ENCODE results near the gene OPN1SW.
A peak's percentile ranks its signal among the peaks of the same experiment; 100 is the strongest.

The OPN1SW gene

GRCh38 chr7:128795129-128795528 is 19.5 kb upstream of the OPN1SW start:
- DNase-seq (ENCODE audit: low spot score) = no peak
- in situ Hi-C loops (cut with MboI; ENCODE audit: low pct_unique_long_range_greater_than_20kb, low sequenced_read_pairs, unreplicated experiment) = no loop called here
- TF ChIP-seq CTCF (IDR thresholded peaks at IDR 0.05; ENCODE audit: extremely low read depth, insufficient read depth, missing control alignments) = no peak

- no peak for DNase-seq (ENCODE audit: low spot score)
- no peak for TF ChIP-seq CTCF (IDR thresholded peaks at IDR 0.05; ENCODE audit: extremely low read depth, insufficient read depth, missing control alignments)
- in situ Hi-C loops (cut with MboI; ENCODE audit: low pct_unique_long_range_greater_than_20kb, low sequenced_read_pairs, unreplicated experiment) = no loop called here
These were observed 18.8 kb upstream of the OPN1SW start for GRCh38 chr7:128794436-128794835.

- peak; percentile 52 for DNase-seq (ENCODE audit: low spot score)
- in situ Hi-C loops (cut with MboI; ENCODE audit: low pct_unique_long_range_greater_than_20kb, low sequenced_read_pairs, unreplicated experiment) = no loop called here
- peak; percentile 44 for TF ChIP-seq CTCF (IDR thresholded peaks at IDR 0.05; ENCODE audit: extremely low read depth, insufficient read depth, missing control alignments)
These were observed 18.4 kb upstream of the OPN1SW start for GRCh38 chr7:128794020-128794419.

- no peak for TF ChIP-seq CTCF (IDR thresholded peaks at IDR 0.05; ENCODE audit: extremely low read depth, insufficient read depth, missing control alignments)
- DNase-seq (ENCODE audit: low spot score) = peak; percentile 22
- in situ Hi-C loops (cut with MboI; ENCODE audit: low pct_unique_long_range_greater_than_20kb, low sequenced_read_pairs, unreplicated experiment) = no loop called here
These were observed 17.6 kb upstream of the OPN1SW start for GRCh38 chr7:128793181-128793547.

- TF ChIP-seq CTCF (IDR thresholded peaks at IDR 0.05; ENCODE audit: extremely low read depth, insufficient read depth, missing control alignments) = no peak
- no peak for DNase-seq (ENCODE audit: low spot score)
- in situ Hi-C loops (cut with MboI; ENCODE audit: low pct_unique_long_range_greater_than_20kb, low sequenced_read_pairs, unreplicated experiment) = no loop called here
These were observed 17.0 kb upstream of the OPN1SW start for GRCh38 chr7:128792471-128793180.

- in situ Hi-C loops (cut with MboI; ENCODE audit: low pct_unique_long_range_greater_than_20kb, low sequenced_read_pairs, unreplicated experiment) = no loop called here
- DNase-seq (ENCODE audit: low spot score) = peak; percentile 30
- TF ChIP-seq CTCF (IDR thresholded peaks at IDR 0.05; ENCODE audit: extremely low read depth, insufficient read depth, missing control alignments) = no peak
These were observed 16.4 kb upstream of the OPN1SW start for GRCh38 chr7:128791972-128792327.

All from GM13977 (cell line).